CD14-positive monocyte (primary cell): Measurements from ENCODE around the gene MTMR1. TPM values are rescaled to one million over a fixed set of nuclear protein-coding genes. Genes with fewer than 3 reads are reported as not detected.

Source experiments
- DNase-seq, 3 donors: peaks; one replicate each; pipeline ENCODE4 v3.0.0-alpha.2; 2011 to 2022
- H2AFZ ChIP-seq: 2 replicates; pipeline ENCODE4 v1.6.0; 2012; ENCODE audit warnings: mild to moderate bottlenecking, low read depth, low read length, inconsistent platforms; ENCODE audit not compliant: insufficient read depth, poor library complexity, severe bottlenecking
- H3K27ac ChIP-seq, 2 donors: 1 replicate in 1 of 2; 2 replicates in 1 of 2; pipeline ENCODE4 v1.5.1; 2012 to 2013; ENCODE audit warnings: low read length in 2 of 2, control low read depth in 1 of 2, inconsistent platforms in 1 of 2, low read depth in 1 of 2, mild to moderate bottlenecking in 1 of 2
- H3K27me3 ChIP-seq, 2 donors: one replicate each; pipeline versions ENCODE4 v1.6.0 to v1.6.1; 2011 to 2013; ENCODE audit warnings: low read length in 2 of 2; ENCODE audit not compliant: control insufficient read depth in 2 of 2, insufficient read depth in 2 of 2
- H3K36me3 ChIP-seq, 2 donors: replicated peaks in 1 of 2; 1 replicate in 1 of 2; 2 replicates in 1 of 2; pipeline versions ENCODE4 v1.5.1 to v1.6.1; 2012 to 2013; ENCODE audit warnings: low read length in 2 of 2, control low read depth in 1 of 2, inconsistent platforms in 1 of 2, mild to moderate bottlenecking in 1 of 2; ENCODE audit not compliant: insufficient read depth in 2 of 2, control insufficient read depth in 1 of 2
- H3K4me1 ChIP-seq, 2 donors: 1 replicate in 1 of 2; 2 replicates in 1 of 2; pipeline versions ENCODE4 v1.5.1 to v1.6.1; 2012 to 2013; ENCODE audit warnings: low read length in 2 of 2, control low read depth in 1 of 2, inconsistent platforms in 1 of 2, mild to moderate bottlenecking in 1 of 2, moderate library complexity in 1 of 2; ENCODE audit not compliant: insufficient read depth in 2 of 2, control insufficient read depth in 1 of 2
- H3K4me2 ChIP-seq: replicated peaks from 2 replicates; pipeline ENCODE3; 2012; ENCODE audit warnings: low read length, moderate library complexity, mild to moderate bottlenecking; ENCODE audit not compliant: poor library complexity, severe bottlenecking; ENCODE audit errors: extremely low read depth
- H3K4me3 ChIP-seq, 3 experiments: fragments of 200-600 bp in 1 of 3; sonication (generic) in 1 of 3; replicated peaks in 1 of 3; 1 replicate in 2 of 3; 2 replicates in 1 of 3; pipeline ENCODE4 v1.5.1; 2011 to 2013; ENCODE audit warnings: low read length in 3 of 3, mild to moderate bottlenecking in 3 of 3, control low read depth in 2 of 3, low read depth in 2 of 3, inconsistent platforms in 1 of 3, moderate library complexity in 1 of 3
- H3K79me2 ChIP-seq: 2 replicates; pipeline ENCODE4 v1.6.0; 2012; ENCODE audit warnings: mild to moderate bottlenecking, control low read depth, inconsistent platforms, low read length, moderate library complexity; ENCODE audit not compliant: insufficient read depth
- H3K9ac ChIP-seq: 2 replicates; pipeline ENCODE4 v1.6.0; 2017; ENCODE audit warnings: low read length, mild to moderate bottlenecking; ENCODE audit not compliant: insufficient read depth, poor library complexity, severe bottlenecking
- H3K9me3 ChIP-seq, 2 donors: replicated peaks in 1 of 2; 1 replicate in 1 of 2; 2 replicates in 1 of 2; pipeline versions ENCODE4 v1.5.1 to v1.6.1; 2012 to 2013; ENCODE audit warnings: low read length in 2 of 2, control low read depth in 1 of 2; ENCODE audit not compliant: control insufficient read depth in 1 of 2, insufficient read depth in 1 of 2
- H4K20me1 ChIP-seq: 2 replicates; pipeline ENCODE4 v1.6.0; 2012; ENCODE audit warnings: mild to moderate bottlenecking, low read length, control low read depth, moderate library complexity; ENCODE audit not compliant: insufficient read depth
- H3K27ac Mint-ChIP-seq, 7 donors: one replicate each; pipeline ENCODE4 v1.8.0; 2020; ENCODE audit warnings: mild to moderate bottlenecking in 7 of 7, mixed read lengths in 7 of 7, moderate library complexity in 6 of 7, inconsistent platforms in 2 of 7
- H3K27me3 Mint-ChIP-seq, 3 donors: one replicate each; pipeline ENCODE4 v1.8.0; 2021 to 2022; ENCODE audit warnings: low read depth in 3 of 3, mild to moderate bottlenecking in 3 of 3, mixed read lengths in 3 of 3, moderate library complexity in 3 of 3, inconsistent platforms in 1 of 3
- H3K36me3 Mint-ChIP-seq, 2 donors: one replicate each; pipeline ENCODE4 v1.8.0; 2020; ENCODE audit warnings: mixed read lengths in 2 of 2, inconsistent platforms in 1 of 2, mild to moderate bottlenecking in 1 of 2
- H3K4me1 Mint-ChIP-seq: one replicate; pipeline ENCODE4 v1.8.0; 2020; ENCODE audit warnings: mild to moderate bottlenecking, mixed read lengths
- H3K4me3 Mint-ChIP-seq, 2 donors: one replicate each; pipeline ENCODE4 v1.8.0; 2020; ENCODE audit warnings: mild to moderate bottlenecking in 2 of 2, mixed read lengths in 2 of 2, moderate library complexity in 1 of 2
- H3K9me3 Mint-ChIP-seq, 7 donors: one replicate each; pipeline ENCODE4 v1.8.0; 2020 to 2022; ENCODE audit warnings: mixed read lengths in 7 of 7, mild to moderate bottlenecking in 6 of 7, moderate library complexity in 6 of 7, inconsistent platforms in 2 of 7
- WGBS: methylation state at CpG from one replicate; pipeline ENCODE4 v1.1.5; 2013; ENCODE audit warnings: missing lambda C conversion rate; ENCODE audit not compliant: insufficient coverage; 5-methylcytosine and 5-hydroxymethylcytosine counted together
- intact Hi-C, 2 donors: fragments of 100-400 bp; cut with micrococcal nuclease; formaldehyde crosslinking; loops; one replicate each; pipeline versions ENCODE4 v1.15.0 to v1.15.1; 2023
- polyA plus RNA-seq, 3 donors: library from polyadenylated mRNA; depleted of rRNA in 1 of 3; unstranded in 2 of 3; stranded (reverse) in 1 of 3; fragments of 300-500 nt in 2 of 3; fragments of >200 nt in 1 of 3; fragmentation: Illumina TruSeq in 2 of 3; gene quantifications; 1 replicate in 2 of 3; 2 replicates in 1 of 3; pipeline ENCODE4 v1.2.3, GENCODE V29; 2012 to 2021
- TF ChIP-seq, protein P1 (sequence below): fragments of 200-600 bp; IDR thresholded peaks from one replicate; pipeline ENCODE4 v1.8.0; 2022; ENCODE audit warnings: antibody characterized with exemption, mild to moderate bottlenecking

Gene MTMR1
- polyA plus RNA-seq, 3 donors = 5.8 to 16.6 (median 6.1) TPM

DNA sequence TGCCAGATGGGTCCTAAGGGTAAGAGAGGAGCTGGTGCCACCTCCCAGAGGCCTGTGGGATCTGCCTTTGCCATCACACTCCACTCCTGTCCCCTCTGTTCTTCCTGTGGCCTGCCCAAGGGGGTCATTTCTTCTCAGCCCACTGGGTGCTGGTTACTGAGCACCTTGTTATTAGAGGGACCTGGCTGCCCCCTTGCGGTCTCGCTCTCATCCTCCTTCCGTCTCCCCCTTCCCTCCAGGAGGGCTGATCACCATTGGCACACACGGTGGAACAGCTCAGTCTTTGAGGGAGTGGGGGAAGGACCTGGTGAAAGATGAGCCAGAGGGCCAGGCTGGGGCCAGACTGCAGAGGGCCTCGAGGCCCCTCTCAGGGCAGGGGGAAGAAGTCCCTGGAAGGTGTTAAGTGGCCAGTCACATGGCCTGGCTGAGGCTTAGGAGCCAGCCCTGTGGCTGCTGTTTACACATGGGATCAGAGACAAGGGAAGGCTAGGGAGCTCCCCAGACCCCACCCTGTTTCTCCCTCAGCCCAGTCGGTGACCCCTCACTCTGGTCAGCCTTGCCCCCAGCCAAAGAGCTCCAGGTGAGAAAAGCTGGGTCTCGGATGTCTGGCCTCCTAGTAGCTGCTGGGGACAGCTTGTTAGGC, 68.1 kb downstream of the MTMR1 start:
- Mint-ChIP-seq H3K4me1 (peaks cover 1% of the 10 kb centered on the region), H3K27ac (peak overlapping the region in 2 of 7 donors; percentile 22 to 32), H3K36me3 (peaks cover 35 to 36% of the 10 kb centered on the region in 2 donors), H3K4me3 (no peak overlapping the region), H3K9me3 (peaks cover 0 to 2% (median 0%) of the 10 kb centered on the region in 7 donors), H3K27me3 (peaks cover 0 to 3% (median 0%) of the 10 kb centered on the region in 3 donors)
- Histone ChIP-seq H3K27ac (no peak overlapping the region), H3K9me3 (no peaks in the 10 kb centered on the region), H3K4me2 (no peak overlapping the region), H3K9ac (no peak overlapping the region), H3K27me3 (no peaks in the 10 kb centered on the region), H3K4me3 (no peak overlapping the region), H3K79me2 (no peaks in the 10 kb centered on the region), H3K36me3 (peaks cover 16 to 51% of the 10 kb centered on the region in 2 donors), H4K20me1 (no peaks in the 10 kb centered on the region), H3K4me1 (no peaks in the 10 kb centered on the region), H2AFZ (no peak overlapping the region)
- intact Hi-C loops = no loop called here
- TF ChIP-seq, protein P1, sequence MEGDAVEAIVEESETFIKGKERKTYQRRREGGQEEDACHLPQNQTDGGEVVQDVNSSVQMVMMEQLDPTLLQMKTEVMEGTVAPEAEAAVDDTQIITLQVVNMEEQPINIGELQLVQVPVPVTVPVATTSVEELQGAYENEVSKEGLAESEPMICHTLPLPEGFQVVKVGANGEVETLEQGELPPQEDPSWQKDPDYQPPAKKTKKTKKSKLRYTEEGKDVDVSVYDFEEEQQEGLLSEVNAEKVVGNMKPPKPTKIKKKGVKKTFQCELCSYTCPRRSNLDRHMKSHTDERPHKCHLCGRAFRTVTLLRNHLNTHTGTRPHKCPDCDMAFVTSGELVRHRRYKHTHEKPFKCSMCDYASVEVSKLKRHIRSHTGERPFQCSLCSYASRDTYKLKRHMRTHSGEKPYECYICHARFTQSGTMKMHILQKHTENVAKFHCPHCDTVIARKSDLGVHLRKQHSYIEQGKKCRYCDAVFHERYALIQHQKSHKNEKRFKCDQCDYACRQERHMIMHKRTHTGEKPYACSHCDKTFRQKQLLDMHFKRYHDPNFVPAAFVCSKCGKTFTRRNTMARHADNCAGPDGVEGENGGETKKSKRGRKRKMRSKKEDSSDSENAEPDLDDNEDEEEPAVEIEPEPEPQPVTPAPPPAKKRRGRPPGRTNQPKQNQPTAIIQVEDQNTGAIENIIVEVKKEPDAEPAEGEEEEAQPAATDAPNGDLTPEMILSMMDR = no peak
- no peak for DNase-seq
- WGBS = 67% methylated on average over 1 of the region's 7 CpGs

DNA sequence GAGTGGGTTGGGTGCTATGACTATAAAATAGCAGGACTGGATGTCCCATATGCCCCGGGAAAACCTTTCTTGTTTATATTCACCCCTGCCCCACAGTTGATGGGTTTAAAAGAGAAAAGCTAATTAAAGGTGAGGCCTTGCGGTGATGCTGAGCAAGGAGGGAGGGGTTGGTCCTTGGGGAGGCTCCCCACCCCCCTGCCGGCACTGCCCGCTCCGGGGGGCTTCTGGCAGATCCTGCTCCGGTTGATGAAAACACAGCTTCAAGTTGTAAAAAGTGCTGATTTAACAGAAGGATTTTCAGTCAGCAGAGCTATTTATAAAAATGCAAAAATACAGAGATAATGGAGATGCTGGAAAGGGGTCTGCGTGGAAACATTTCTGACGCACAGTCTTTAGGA, 68.6 kb downstream of the MTMR1 start:
- intact Hi-C loops = no loop called here
- TF ChIP-seq, protein P1 = no peak
- no peaks in the 10 kb centered on the region for H3K27me3 Mint-ChIP-seq
- no peak overlapping the region for H3K4me2 ChIP-seq
- H4K20me1 ChIP-seq = no peaks in the 10 kb centered on the region
- no peak overlapping the region for H3K4me3 Mint-ChIP-seq
- no peak overlapping the region for H3K9ac ChIP-seq
- H3K4me3 ChIP-seq = no peak overlapping the region
- no peak overlapping the region for H3K27ac Mint-ChIP-seq
- peaks cover 34 to 38% of the 10 kb centered on the region in 2 donors for H3K36me3 Mint-ChIP-seq
- no peak overlapping the region for H3K27ac ChIP-seq
- no peak overlapping the region for H2AFZ ChIP-seq
- peaks cover 16 to 47% of the 10 kb centered on the region in 2 donors for H3K36me3 ChIP-seq
- DNase-seq = no peak
- no peaks in the 10 kb centered on the region for H3K79me2 ChIP-seq
- no CpG with 5 or more reads among the region's 8 CpGs for WGBS
- no peaks in the 10 kb centered on the region for H3K9me3 ChIP-seq
- H3K9me3 Mint-ChIP-seq = peaks cover 0 to 2% (median 0%) of the 10 kb centered on the region in 7 donors
- peaks cover 6% of the 10 kb centered on the region for H3K4me1 Mint-ChIP-seq
- no peaks in the 10 kb centered on the region for H3K27me3 ChIP-seq
- peaks cover 1 to 5% of the 10 kb centered on the region in 2 donors for H3K4me1 ChIP-seq
